PC-3 (cell line): Measurements from ENCODE around the gene LASP1NB.

Experiments used
- EZH2 ChIP-seq: fragments of 300-600 bp; sonication (generic); IDR thresholded peaks from one replicate; pipeline ENCODE4 v1.6.1; 2017; ENCODE audit warnings: antibody characterized with exemption, mild to moderate bottlenecking, low read length; ENCODE audit not compliant: unreplicated experiment
- EZH2phosphoT487 ChIP-seq: fragments of 300-600 bp; sonication (generic); IDR thresholded peaks from 2 replicates; pipeline ENCODE4 v1.6.1; 2018; ENCODE audit warnings: mild to moderate bottlenecking, antibody characterized with exemption, low read length, borderline replicate concordance
- TF ChIP-seq, protein P1 (sequence below): fragments of 300-600 bp; sonication (generic); conservative IDR thresholded peaks from 2 replicates; pipeline ENCODE4 v1.5.1; 2017; ENCODE audit warnings: antibody characterized with exemption, low read depth, mild to moderate bottlenecking, low read length

DNA sequence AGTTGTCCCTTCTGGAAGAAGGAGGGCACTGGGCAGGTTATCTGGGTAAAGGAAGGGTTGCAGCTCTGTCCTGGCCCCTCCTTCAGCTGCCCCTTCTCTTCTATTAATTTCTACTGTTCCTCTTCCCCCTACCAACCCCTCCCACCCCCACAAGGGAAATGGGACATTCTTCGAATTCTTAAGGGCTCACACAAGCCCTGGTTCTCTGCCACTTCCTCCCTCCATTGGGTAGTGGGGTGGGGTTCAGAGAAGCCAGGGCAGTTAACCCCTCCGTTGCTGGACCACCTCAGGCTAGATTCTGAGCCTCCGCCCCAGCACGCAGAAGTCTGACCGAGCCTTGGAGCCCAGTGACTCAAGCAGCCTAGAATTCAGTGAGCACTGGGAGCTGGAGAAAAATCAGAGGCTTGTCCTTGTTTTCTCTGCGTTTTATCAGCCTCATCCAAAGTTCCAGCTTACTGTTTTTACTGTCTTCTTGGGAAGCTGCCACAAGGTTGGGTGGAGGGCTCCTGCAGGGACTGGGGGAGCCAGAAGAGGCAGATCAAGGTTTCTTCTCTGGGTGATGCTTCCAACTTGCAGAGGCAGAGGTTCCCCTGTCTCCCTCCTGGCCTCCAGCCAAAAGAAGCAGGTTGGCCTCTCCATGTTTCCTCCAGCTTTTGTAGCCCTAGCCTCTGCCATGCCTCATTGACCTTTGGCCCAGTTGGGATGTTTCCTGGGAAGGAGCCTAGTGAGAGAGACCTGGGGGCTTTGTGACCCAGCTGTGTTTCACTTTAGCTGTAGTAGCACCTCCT, 45.3 kb upstream of the LASP1NB start:
- TF ChIP-seq, protein P1, sequence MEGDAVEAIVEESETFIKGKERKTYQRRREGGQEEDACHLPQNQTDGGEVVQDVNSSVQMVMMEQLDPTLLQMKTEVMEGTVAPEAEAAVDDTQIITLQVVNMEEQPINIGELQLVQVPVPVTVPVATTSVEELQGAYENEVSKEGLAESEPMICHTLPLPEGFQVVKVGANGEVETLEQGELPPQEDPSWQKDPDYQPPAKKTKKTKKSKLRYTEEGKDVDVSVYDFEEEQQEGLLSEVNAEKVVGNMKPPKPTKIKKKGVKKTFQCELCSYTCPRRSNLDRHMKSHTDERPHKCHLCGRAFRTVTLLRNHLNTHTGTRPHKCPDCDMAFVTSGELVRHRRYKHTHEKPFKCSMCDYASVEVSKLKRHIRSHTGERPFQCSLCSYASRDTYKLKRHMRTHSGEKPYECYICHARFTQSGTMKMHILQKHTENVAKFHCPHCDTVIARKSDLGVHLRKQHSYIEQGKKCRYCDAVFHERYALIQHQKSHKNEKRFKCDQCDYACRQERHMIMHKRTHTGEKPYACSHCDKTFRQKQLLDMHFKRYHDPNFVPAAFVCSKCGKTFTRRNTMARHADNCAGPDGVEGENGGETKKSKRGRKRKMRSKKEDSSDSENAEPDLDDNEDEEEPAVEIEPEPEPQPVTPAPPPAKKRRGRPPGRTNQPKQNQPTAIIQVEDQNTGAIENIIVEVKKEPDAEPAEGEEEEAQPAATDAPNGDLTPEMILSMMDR: no peak
- TF ChIP-seq EZH2phosphoT487: no peak
- TF ChIP-seq EZH2: no peak
